Measurements from ENCODE around the gene PCGF1.

Gene PCGF1

GRCh38 chr2:74511104-74511989 is 3.9 kb upstream of the PCGF1 start:
- no peak overlapping the region for H3K4me3 ChIP-seq (ENCODE audit: low read depth, low read length)
- no peak for TF ChIP-seq CTCF (IDR thresholded peaks at IDR 0.05; ENCODE audit: low read depth, low read length)
- no peak for DNase-seq (ENCODE audit: low read depth, low spot score)
- in situ Hi-C loops (cut with HindIII; ENCODE audit: low sequenced_read_pairs): no loop called here

GRCh38 chr2:74510272-74510671 is 2.8 kb upstream of the PCGF1 start:
- no peak overlapping the region for H3K4me3 ChIP-seq (ENCODE audit: low read depth, low read length)
- in situ Hi-C loops (cut with HindIII; ENCODE audit: low sequenced_read_pairs): no loop called here
- DNase-seq (ENCODE audit: low read depth, low spot score): no peak
- TF ChIP-seq CTCF (IDR thresholded peaks at IDR 0.05; ENCODE audit: low read depth, low read length): no peak

- no peak for DNase-seq (ENCODE audit: low read depth, low spot score)
- no peak for TF ChIP-seq CTCF (IDR thresholded peaks at IDR 0.05; ENCODE audit: low read depth, low read length)
- in situ Hi-C loops (cut with HindIII; ENCODE audit: low sequenced_read_pairs): no loop called here
- peak overlapping the region; percentile 97 for H3K4me3 ChIP-seq (ENCODE audit: low read depth, low read length)
Observed at GRCh38 chr2:74507926-74508520, 528 bp upstream of the PCGF1 start.

GRCh38 chr2:74505448-74506246 is 1.8 kb downstream of the PCGF1 start:
- TF ChIP-seq CTCF (IDR thresholded peaks at IDR 0.05; ENCODE audit: low read depth, low read length): no peak
- DNase-seq (ENCODE audit: low read depth, low spot score): no peak
- H3K4me3 ChIP-seq (ENCODE audit: low read depth, low read length): no peak overlapping the region
- in situ Hi-C loops (cut with HindIII; ENCODE audit: low sequenced_read_pairs): no loop called here

GRCh38 chr2:74504591-74504990 is 2.9 kb downstream of the PCGF1 start:
- H3K4me3 ChIP-seq (ENCODE audit: low read depth, low read length): no peak overlapping the region
- in situ Hi-C loops (cut with HindIII; ENCODE audit: low sequenced_read_pairs): no loop called here
- TF ChIP-seq CTCF (IDR thresholded peaks at IDR 0.05; ENCODE audit: low read depth, low read length): no peak
- no peak for DNase-seq (ENCODE audit: low read depth, low spot score)

Data from astrocyte of the spinal cord (primary cell).